Nephron progenitor cell (in vitro differentiated cells): ENCODE data around the gene BRMS1L.

Source experiments
- DNase-seq: peaks from one replicate; pipeline ENCODE4 v3.0.0; 2021
- H3K27ac Mint-ChIP-seq: 2 replicates; pipeline ENCODE4 v1.8.0; 2021; ENCODE audit warnings: mild to moderate bottlenecking, moderate library complexity, mixed read lengths
- H3K27me3 Mint-ChIP-seq: 2 replicates; pipeline ENCODE4 v1.8.0; 2021; ENCODE audit warnings: mild to moderate bottlenecking, low read depth, mixed read lengths; ENCODE audit not compliant: poor library complexity
- H3K36me3 Mint-ChIP-seq: 2 replicates; pipeline ENCODE4 v1.8.0; 2021; ENCODE audit warnings: low read depth, mixed read lengths
- H3K4me1 Mint-ChIP-seq: 2 replicates; pipeline ENCODE4 v1.8.0; 2021; ENCODE audit warnings: mixed read lengths
- H3K4me3 Mint-ChIP-seq: 2 replicates; pipeline ENCODE4 v1.8.0; 2021; ENCODE audit warnings: mild to moderate bottlenecking, moderate library complexity, mixed read lengths
- H3K9me3 Mint-ChIP-seq: 2 replicates; pipeline ENCODE4 v1.8.0; 2021; ENCODE audit warnings: mild to moderate bottlenecking, moderate library complexity, mixed read lengths
- CTCF ChIP-seq: fragments of 200-600 bp; sonication (generic); IDR thresholded peaks from 2 replicates; pipeline ENCODE4 v1.5.0; 2021; ENCODE audit warnings: antibody characterized with exemption

The BRMS1L gene

DNA sequence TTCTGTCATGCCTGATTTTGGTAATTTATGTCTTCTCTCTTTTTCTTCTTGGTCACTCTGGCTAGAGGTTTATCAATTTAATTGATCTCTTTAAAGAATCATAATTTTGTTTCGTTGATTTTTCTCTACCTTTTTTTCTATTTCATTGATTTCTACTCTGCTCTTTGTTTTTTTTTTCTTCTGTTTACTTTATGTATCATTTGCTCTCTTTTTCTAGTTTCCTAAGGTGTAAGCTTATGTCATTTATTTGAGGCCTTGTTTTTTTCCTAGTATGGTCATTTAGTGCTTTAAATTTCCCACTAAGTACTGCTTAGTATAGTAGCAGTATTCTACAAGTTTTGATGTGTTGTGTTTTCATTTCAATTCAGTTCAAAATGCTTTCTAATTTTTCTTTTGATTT is 89.6 kb downstream of the BRMS1L start:
- no peak overlapping the region for H3K4me3 Mint-ChIP-seq
- no peaks in the 10 kb centered on the region for H3K4me1 Mint-ChIP-seq
- no peak overlapping the region for H3K27ac Mint-ChIP-seq
- no peak for TF ChIP-seq CTCF
- DNase-seq = no peak
- H3K9me3 Mint-ChIP-seq = no peaks in the 10 kb centered on the region
- no peaks in the 10 kb centered on the region for H3K27me3 Mint-ChIP-seq
- H3K36me3 Mint-ChIP-seq = no peaks in the 10 kb centered on the region
